HG03108 (cell line): ENCODE data around the gene S100A6.

ENCODE experiments used
- ATAC-seq: cut with Tn5 transposase; IDR thresholded peaks from one replicate; pipeline ENCODE4 v1.9.1; 2021; ENCODE audit warnings: moderate library complexity; ENCODE audit not compliant: unreplicated experiment

S100A6 gene

GRCh38 chr1:153546796-153547559 lies 11.2 kb upstream of the S100A6 start:
- no peak for ATAC-seq

DNA sequence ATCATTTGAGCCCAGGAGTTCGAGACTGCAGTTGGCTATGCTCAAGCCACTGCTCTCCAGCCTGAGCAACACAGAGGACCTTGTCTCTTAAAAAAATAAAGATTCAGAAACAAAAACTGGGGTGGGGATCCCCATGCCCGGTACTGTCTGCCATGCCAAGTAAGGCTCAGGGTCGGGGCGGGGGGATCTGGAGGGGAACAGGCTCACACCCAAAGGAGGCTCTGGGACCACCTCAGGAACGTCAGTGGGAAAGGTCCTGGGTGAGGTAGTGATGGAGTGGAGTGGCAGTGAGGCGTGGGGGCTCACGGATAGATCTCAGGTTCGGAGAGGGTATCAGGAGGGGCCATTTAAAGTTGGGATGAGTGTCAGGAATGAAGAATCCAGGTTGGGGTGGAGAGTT lies 10.6 kb upstream of the S100A6 start:
- ATAC-seq = no peak

GRCh38 chr1:153545067-153546055 lies 9.6 kb upstream of the S100A6 start, which contains the start of gene S100A4:
S100A4 (minus strand) TSS chr1:153545806; CDS start chr1:153544794, 1,012 bp downstream.
- ATAC-seq = peak; percentile 59

- ATAC-seq = no peak
Observed at GRCh38 chr1:153544453-153545066, 8.8 kb upstream of the S100A6 start.

GRCh38 chr1:153543736-153544135 lies 7.9 kb upstream of the S100A6 start:
- no peak for ATAC-seq

DNA sequence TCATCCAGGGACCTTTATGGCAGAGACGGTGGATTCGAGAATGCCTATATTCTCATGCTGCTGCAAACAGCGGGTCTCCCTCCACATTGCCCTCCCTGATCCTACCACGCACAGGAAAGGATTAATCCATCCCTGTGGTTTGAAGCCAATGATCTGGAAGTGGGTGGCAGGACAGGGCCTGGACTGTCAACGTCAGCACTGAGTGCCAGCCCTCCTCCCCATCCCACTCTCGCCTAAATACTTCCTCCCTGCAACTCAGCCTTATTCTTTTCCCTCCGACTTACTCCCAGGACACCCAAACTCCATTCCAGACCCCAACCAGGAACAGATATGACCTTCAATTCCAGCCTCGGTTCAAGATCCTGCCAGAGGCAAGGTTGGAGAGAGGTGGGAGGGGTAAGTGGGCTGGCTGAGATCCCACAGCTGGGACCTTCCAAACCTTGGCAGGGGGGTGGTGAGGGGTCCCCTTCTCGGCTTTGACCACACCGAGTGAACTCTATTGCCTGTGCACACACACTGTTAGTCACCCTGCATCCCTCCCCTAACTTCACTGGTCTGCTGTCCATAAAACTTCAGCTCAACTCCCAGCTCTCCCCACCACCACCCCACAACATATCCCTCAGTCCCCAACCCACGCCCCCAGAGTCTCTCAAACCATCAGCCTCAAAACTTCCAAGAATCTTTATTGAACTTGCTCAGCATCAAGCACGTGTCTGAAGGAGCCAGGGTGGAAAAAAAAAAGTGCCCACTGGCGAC lies 7.3 kb upstream of the S100A6 start:
- no peak for ATAC-seq

- no peak for ATAC-seq
Observed at GRCh38 chr1:153541641-153542590, 6.1 kb upstream of the S100A6 start.

DNA sequence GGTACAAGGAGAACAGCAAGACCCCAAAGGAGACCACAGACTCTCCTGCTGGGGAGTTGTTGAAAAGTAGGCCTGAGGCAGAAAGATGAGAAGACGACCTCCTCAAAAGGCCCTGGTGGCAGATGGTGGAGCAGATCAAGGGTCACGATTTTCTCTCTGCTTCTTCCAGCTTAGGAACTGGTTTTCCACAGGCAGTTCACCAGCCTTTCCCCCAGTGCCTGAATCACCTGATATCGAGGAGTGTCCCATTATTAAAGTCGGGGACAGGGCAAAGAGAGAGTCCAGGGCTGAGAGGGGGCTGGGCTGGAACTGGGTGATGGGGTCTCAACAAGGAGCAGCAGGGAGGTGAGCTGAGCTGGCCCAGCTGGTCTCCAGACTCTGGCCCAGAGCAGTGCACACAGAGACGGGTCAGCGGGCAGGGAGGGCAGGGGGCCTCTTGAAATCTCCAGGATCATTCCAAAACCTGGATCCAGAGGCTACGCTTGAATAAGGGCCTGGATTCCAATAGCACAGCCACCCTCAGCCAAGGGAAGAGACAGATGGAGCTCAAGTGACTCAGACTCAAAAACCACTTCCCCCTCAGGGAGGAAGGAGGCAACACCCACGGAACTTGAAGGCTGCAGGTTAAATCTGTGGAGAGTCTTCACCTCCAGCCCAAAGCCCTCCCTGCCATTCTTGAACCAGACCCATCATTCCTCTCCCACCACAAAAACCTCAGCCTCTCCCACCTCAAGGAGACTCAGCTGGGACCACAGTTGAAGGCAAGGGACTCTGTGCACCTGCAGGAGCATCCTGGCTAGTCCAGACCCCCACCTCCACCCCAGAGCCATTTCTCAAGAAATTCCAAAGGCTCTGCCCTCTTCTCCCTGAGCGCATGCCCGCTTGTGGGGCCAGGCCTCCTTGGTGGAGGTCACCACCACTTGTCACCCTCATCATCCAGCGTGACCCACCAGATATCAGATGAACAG lies 4.9 kb upstream of the S100A6 start, which contains the start of gene S100A5:
Gene S100A5 (minus strand): TSS at position 541 of the 968 bp plus-strand sequence. CDS start 743 bp downstream, outside the sequence.
- no peak for ATAC-seq

GRCh38 chr1:153539395-153540093 lies 3.8 kb upstream of the S100A6 start:
- no peak for ATAC-seq

DNA sequence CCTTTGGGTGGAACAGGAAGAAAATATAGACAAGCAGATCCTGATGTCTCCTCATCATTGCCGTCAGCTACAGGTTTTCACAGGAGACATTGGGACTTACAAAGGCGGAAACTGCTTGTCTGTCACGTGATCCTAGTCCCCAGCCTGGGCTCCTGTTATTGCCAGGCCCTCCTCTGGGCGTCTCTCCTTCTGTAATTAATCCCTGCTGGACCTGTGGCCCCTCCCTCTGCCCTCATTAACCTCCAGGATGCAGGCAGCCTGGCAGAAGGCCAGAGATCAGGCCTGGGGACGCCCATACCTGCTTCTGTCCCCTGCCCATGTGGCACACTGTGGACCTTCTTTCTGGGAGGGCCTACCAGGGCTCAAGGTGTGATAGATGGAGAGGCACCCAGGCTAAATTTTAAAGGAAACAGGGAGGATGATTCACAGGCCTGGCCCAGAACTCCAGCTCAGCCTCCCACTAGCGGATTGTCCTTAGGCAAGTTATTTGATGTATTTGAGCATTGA lies 2.6 kb upstream of the S100A6 start:
- no peak for ATAC-seq

GRCh38 chr1:153537376-153537730 lies 1.6 kb upstream of the S100A6 start:
- ATAC-seq = no peak

DNA sequence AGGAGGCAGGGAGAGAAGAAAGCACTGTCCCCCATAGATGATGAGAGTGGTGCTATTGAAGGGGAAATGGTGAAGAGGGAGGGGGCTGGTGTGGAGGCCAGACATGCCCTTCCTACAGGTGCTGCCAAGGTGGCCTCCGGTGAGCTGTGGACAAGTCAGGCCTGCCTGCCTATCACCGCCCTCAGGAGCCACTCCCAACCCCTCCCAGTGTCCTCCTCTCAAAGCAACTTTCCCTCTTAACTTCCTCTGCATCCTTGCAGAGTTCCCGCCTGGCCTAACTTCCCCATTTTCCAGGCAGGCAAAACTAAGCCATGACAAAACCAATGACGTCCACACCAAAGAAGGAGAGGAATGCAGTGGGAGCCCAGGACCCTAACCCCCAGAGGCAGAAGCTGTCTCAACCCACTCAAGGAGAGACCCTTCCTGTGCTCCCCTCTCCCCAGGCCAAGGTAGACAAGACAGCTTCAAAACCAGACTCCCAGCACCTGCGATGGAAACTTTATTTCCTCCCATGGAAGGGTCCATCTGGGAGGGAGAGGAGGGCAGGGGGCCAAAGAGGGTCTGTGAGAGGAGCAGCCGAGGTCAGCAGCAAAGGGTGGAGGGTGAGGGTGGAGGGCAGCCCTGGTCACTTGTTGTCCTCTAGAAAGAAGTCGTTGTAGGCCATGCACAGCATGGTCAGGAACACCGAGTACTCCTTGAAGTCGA lies 1.0 kb upstream of the S100A6 start:
- no peak for ATAC-seq

- no peak for ATAC-seq
Observed at GRCh38 chr1:153536012-153536670, 350 bp upstream of the S100A6 start.

DNA sequence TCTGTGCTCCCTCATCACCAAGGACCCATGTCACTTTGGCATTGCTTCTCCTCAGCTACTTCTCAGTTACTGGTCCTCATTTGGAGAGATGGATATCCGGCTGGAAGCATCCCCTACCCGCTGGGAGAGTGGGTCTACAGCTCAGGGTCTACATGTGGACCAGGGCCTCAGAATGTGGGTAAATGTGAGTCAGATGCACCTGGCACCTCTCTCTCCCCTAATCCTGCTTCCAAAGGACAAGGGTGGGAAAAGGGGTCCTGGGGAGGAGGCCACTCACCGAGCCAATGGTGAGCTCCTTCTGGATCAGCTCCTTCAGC lies 908 bp downstream of the S100A6 start:
- no peak for ATAC-seq

DNA sequence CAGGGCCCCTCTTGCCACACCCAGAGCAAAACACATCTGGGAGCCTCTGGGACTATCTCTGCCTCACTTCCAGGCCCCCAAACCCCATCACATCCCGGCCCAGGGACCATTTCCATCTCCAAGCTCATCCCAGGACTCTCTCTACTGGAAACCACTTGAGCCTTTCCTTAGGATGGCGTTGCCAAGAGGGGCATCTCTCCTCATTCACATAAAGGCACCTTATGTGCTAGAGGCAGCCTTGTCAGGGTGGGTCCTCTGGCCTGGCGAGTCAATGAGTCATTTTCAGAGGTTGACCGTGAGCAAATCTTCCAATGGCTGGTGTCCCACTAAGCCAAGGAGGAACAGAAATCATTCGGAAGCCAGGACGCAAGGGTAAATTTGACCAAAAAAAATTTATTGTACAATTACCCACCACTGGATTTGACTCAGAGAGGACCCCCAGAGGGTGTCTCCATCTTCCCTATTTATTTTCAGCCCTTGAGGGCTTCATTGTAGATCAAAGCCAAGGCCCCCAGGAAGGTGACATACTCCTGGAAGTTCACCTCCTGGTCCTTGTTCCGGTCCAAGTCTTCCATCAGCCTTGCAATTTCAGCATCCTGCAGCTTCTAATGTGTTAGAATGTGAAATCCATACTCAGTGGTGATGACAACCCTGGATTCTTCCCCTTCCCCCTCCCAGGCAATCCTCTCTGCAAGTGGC lies 1.4 kb downstream of the S100A6 start:
- no peak for ATAC-seq

DNA sequence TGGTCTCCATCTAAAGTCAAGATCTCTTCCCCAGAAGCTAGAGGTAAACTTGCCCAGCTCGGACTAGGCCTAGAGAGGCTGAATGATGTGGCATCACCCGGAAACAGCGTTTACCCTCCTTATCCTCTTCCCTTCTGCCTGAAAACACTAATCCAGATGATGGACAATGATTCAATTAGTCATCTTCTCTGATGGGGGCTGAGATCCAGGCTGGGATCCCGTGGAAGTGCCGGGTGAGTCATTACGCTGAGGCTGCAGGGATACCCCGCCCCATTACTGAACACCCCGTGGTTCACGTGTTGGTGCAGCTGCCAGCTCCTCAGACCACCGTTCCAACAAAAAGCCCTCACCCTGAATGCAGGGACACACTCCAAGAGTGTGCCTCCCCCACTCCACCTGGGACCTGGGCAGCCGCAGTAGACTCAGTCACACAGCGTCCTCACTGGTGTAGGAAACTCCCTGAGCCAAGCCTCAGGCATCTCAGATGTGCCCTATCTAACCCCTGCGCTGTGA lies 2.0 kb downstream of the S100A6 start:
- ATAC-seq = no peak
